ENCODE measurements around the gene VAMP7. TPM values are rescaled to one million over a fixed set of nuclear protein-coding genes. Genes with fewer than 3 reads are reported as not detected.

The VAMP7 gene
- total RNA-seq, 1 experiment from 2014 or later, result 31.5 TPM

GRCh38 chrX:155893521-155893920 is 12.4 kb downstream of the VAMP7 start:
- no peak overlapping the region for H3K27ac Mint-ChIP-seq (ENCODE audit: unreplicated experiment)
- CTCF ChIA-PET, result no interaction called here
- H3K9me3 Mint-ChIP-seq (ENCODE audit: unreplicated experiment), result peaks cover 8% of the 10 kb centered on the region
- H3K4me1 Mint-ChIP-seq (ENCODE audit: low read depth, unreplicated experiment), result no peaks in the 10 kb centered on the region
- DNase-seq, result no peak
- no peaks in the 10 kb centered on the region for H3K27me3 Mint-ChIP-seq (ENCODE audit: insufficient read depth, unreplicated experiment)
- Histone ChIP-seq H3K4me3 (ENCODE audit: low read depth, low read length) (no peak overlapping the region), H3K27me3 (replicated peaks; ENCODE audit: control insufficient read depth, insufficient read depth, low read length) (no peaks in the 10 kb centered on the region), H3K9me3 (no peaks in the 10 kb centered on the region), H3K4me1 (no peaks in the 10 kb centered on the region), H3K36me3 (ENCODE audit: control insufficient read depth, insufficient read depth, low read length) (no peaks in the 10 kb centered on the region)
- POLR2A ChIA-PET, result no interaction called here
- TF ChIP-seq CTCF (IDR thresholded peaks at IDR 0.05; ENCODE audit: insufficient read depth in 1 of 2, low read depth in 1 of 2, low read length in 1 of 2, severe bottlenecking in 1 of 2, unreplicated experiment in 1 of 2), result no peak
- no TSS peak for BruUV-seq (replicated peaks)
- intact Hi-C loops (cut with micrococcal nuclease; ENCODE audit: unreplicated experiment), result no loop called here
- H3K4me3 Mint-ChIP-seq (ENCODE audit: unreplicated experiment), result no peak overlapping the region
- peaks cover 34% of the 10 kb centered on the region for H3K36me3 Mint-ChIP-seq (ENCODE audit: insufficient read depth, unreplicated experiment)

- Mint-ChIP-seq H3K36me3 (ENCODE audit: insufficient read depth, unreplicated experiment) (peaks cover 22% of the 10 kb centered on the region), H3K9me3 (ENCODE audit: unreplicated experiment) (no peaks in the 10 kb centered on the region), H3K27ac (ENCODE audit: unreplicated experiment) (no peak overlapping the region), H3K27me3 (ENCODE audit: insufficient read depth, unreplicated experiment) (no peaks in the 10 kb centered on the region), H3K4me1 (ENCODE audit: low read depth, unreplicated experiment) (no peaks in the 10 kb centered on the region), H3K4me3 (ENCODE audit: unreplicated experiment) (no peak overlapping the region)
- no peak overlapping the region for H3K4me3 ChIP-seq (ENCODE audit: low read depth, low read length)
- no peaks in the 10 kb centered on the region for H3K27me3 ChIP-seq (replicated peaks; ENCODE audit: control insufficient read depth, insufficient read depth, low read length)
- H3K36me3 ChIP-seq (ENCODE audit: control insufficient read depth, insufficient read depth, low read length), result no peaks in the 10 kb centered on the region
- BruUV-seq (replicated peaks), result no TSS peak
- intact Hi-C loops (cut with micrococcal nuclease; ENCODE audit: unreplicated experiment), result no loop called here
- TF ChIP-seq CTCF (IDR thresholded peaks at IDR 0.05; ENCODE audit: insufficient read depth in 1 of 2, low read depth in 1 of 2, low read length in 1 of 2, severe bottlenecking in 1 of 2, unreplicated experiment in 1 of 2), result no peak
- ChIA-PET CTCF (no interaction called here), POLR2A (no interaction called here)
- H3K9me3 ChIP-seq, result no peaks in the 10 kb centered on the region
- no peak for DNase-seq
- H3K4me1 ChIP-seq, result no peaks in the 10 kb centered on the region
Observed at GRCh38 chrX:155896512-155896911, 15.4 kb downstream of the VAMP7 start.

DNA sequence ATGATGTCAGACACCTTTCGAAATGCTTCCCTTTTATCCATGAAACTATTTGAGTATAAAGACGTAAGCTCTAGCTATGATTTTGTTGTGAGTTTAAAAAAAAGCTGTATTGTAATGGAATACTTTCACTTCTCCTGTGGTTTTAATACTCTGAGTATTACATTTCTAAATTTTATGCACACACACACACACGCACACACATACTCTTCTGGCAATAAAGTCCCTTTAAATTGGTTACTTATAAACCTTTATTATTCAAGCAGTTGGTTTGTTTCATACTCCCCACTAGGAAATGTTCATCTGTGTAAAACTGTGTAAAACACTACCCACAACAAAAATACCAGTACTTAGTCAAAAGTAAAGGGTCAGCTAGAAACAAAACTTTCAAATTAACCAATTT is 18.2 kb downstream of the VAMP7 start:
- Mint-ChIP-seq H3K27me3 (ENCODE audit: insufficient read depth, unreplicated experiment) (no peaks in the 10 kb centered on the region), H3K9me3 (ENCODE audit: unreplicated experiment) (no peaks in the 10 kb centered on the region), H3K27ac (ENCODE audit: unreplicated experiment) (no peak overlapping the region), H3K36me3 (ENCODE audit: insufficient read depth, unreplicated experiment) (peaks cover 17% of the 10 kb centered on the region), H3K4me3 (ENCODE audit: unreplicated experiment) (no peak overlapping the region), H3K4me1 (ENCODE audit: low read depth, unreplicated experiment) (no peaks in the 10 kb centered on the region)
- no peak overlapping the region for H3K4me3 ChIP-seq (ENCODE audit: low read depth, low read length)
- ChIA-PET CTCF (no interaction called here), POLR2A (no interaction called here)
- H3K9me3 ChIP-seq, result no peaks in the 10 kb centered on the region
- no peaks in the 10 kb centered on the region for H3K36me3 ChIP-seq (ENCODE audit: control insufficient read depth, insufficient read depth, low read length)
- BruUV-seq (replicated peaks), result no TSS peak
- TF ChIP-seq CTCF (IDR thresholded peaks at IDR 0.05; ENCODE audit: insufficient read depth in 1 of 2, low read depth in 1 of 2, low read length in 1 of 2, severe bottlenecking in 1 of 2, unreplicated experiment in 1 of 2), result no peak
- no peaks in the 10 kb centered on the region for H3K27me3 ChIP-seq (replicated peaks; ENCODE audit: control insufficient read depth, insufficient read depth, low read length)
- DNase-seq, result no peak
- intact Hi-C loops (cut with micrococcal nuclease; ENCODE audit: unreplicated experiment), result no loop called here
- H3K4me1 ChIP-seq, result no peaks in the 10 kb centered on the region

All from Caco-2 (cell line).